ENCODE measurements around the gene MS4A6E.

MS4A6E gene

DNA sequence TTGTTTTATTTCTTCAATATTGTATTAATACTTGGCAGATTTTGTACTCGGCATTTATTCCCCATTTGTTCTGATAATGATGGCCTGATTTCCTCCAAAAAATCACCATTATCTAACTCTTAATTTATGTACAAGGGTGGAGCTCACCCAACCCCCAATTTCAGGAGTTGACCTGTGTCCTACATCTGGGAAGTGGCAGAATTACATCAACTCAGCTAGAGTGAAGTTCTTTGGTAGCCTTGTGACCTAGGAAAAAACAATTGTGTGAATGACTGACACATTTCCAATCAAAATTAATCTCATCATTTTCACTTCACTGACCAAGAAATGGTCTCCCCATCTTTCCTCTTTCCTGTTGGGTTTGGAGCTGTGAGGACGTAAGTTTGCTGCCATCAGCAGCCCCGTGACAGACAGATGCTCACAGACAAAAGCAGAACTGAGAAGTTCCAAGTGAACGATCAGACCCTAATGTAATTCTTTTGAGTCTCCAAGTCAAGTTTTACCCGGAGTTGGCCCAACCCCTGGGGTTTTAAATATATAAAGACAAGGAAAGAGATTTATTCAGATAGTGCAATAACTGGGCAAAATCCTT is 16.6 kb upstream of the MS4A6E start:
- Histone ChIP-seq H3K27me3 (ENCODE audit: insufficient read depth, low read depth, severe bottlenecking) (peaks cover 4% of the 10 kb centered on the region), H3K4me3 (ENCODE audit: low read depth, low read length) (no peak overlapping the region), H3K36me3 (no peaks in the 10 kb centered on the region), H3K27ac (no peak overlapping the region), H3K9me3 (ENCODE audit: severe bottlenecking) (no peaks in the 10 kb centered on the region)
- TF ChIP-seq, protein P1, sequence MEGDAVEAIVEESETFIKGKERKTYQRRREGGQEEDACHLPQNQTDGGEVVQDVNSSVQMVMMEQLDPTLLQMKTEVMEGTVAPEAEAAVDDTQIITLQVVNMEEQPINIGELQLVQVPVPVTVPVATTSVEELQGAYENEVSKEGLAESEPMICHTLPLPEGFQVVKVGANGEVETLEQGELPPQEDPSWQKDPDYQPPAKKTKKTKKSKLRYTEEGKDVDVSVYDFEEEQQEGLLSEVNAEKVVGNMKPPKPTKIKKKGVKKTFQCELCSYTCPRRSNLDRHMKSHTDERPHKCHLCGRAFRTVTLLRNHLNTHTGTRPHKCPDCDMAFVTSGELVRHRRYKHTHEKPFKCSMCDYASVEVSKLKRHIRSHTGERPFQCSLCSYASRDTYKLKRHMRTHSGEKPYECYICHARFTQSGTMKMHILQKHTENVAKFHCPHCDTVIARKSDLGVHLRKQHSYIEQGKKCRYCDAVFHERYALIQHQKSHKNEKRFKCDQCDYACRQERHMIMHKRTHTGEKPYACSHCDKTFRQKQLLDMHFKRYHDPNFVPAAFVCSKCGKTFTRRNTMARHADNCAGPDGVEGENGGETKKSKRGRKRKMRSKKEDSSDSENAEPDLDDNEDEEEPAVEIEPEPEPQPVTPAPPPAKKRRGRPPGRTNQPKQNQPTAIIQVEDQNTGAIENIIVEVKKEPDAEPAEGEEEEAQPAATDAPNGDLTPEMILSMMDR (IDR thresholded peaks at IDR 0.05; ENCODE audit: low read depth, low read length), result no peak
- no peak for DNase-seq

DNA sequence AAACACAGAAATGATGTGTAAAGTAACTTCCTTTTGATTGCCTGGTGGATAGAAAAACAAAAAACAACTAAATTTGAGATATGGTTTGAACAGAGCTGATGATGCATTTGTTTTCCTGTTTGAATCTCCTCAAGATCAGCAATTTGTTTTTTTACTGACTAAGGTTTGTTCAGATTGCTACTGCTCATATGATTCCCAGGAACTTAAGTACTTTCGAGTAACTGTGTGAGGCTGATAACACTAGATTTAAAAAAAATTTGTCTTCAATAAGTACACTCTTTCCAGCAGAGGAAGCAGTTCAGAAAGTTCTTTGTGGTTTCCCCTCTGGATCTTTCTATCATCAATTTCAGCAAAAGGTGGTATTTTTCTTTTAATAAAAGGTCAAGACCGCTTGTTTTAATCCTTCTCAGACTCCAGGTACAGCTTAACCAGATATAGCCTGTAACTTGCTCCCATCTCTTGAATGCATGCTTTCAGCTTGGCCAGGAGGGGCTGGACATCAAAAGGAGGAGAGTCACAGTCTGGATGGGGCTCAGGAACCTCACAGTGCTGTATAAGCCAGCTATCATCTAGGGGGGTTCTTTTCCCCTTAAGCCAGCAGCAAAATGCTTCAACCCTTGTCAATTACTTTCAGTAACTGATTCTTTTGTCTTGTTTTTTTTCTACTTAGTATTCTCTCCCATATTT is 12.3 kb upstream of the MS4A6E start:
- Histone ChIP-seq H3K27ac (no peak overlapping the region), H3K36me3 (no peaks in the 10 kb centered on the region), H3K9me3 (ENCODE audit: severe bottlenecking) (no peaks in the 10 kb centered on the region), H3K27me3 (ENCODE audit: insufficient read depth, low read depth, severe bottlenecking) (peaks cover 7% of the 10 kb centered on the region), H3K4me3 (ENCODE audit: low read depth, low read length) (no peak overlapping the region)
- TF ChIP-seq, protein P1 (IDR thresholded peaks at IDR 0.05; ENCODE audit: low read depth, low read length), result no peak
- DNase-seq, result no peak

DNA sequence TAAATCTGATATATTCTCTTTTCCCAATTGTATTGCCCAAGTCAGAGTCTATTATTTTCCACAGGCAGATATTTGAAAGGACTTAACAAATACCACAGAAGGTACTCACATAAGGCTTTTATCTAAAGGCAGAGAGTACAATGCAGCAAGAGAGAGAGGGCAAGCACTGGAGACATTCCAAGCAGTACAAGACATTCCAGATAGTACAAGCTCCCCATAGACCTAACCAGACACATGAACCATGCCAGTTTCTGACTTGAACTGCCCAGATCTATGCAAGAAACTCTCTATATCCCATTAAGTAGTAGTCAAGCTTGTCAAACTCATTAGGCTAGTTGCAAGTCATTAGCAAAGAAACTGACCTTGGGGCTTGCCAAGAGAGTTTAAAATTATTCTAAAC is 11.2 kb upstream of the MS4A6E start:
- H3K9me3 ChIP-seq (ENCODE audit: severe bottlenecking), result no peaks in the 10 kb centered on the region
- no peak overlapping the region for H3K4me3 ChIP-seq (ENCODE audit: low read depth, low read length)
- peaks cover 3% of the 10 kb centered on the region for H3K27me3 ChIP-seq (ENCODE audit: insufficient read depth, low read depth, severe bottlenecking)
- no peak for DNase-seq
- no peak overlapping the region for H3K27ac ChIP-seq
- TF ChIP-seq, protein P1 (IDR thresholded peaks at IDR 0.05; ENCODE audit: low read depth, low read length), result no peak
- no peaks in the 10 kb centered on the region for H3K36me3 ChIP-seq

DNA sequence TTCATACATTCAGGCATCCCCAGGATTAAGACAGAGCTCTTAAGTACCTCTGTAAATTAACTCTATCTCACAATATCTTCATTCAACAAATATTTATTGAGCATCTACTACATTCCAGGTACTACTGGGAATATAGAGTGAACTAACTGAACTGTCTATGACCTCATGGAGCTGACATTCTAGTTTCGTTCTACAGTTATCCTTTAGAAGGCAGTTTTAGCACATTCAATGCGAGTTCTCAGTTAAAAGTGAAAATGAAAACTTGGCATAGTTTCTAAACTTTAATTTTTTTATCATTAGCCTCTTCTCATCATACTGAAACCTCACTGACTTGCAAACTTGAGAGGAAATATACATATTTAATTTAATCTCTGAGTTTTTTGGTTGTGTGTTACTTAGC is 10.7 kb upstream of the MS4A6E start:
- no peak for DNase-seq
- H3K27me3 ChIP-seq (ENCODE audit: insufficient read depth, low read depth, severe bottlenecking), result peaks cover 3% of the 10 kb centered on the region
- no peaks in the 10 kb centered on the region for H3K9me3 ChIP-seq (ENCODE audit: severe bottlenecking)
- no peaks in the 10 kb centered on the region for H3K36me3 ChIP-seq
- no peak overlapping the region for H3K4me3 ChIP-seq (ENCODE audit: low read depth, low read length)
- H3K27ac ChIP-seq, result no peak overlapping the region
- TF ChIP-seq, protein P1 (IDR thresholded peaks at IDR 0.05; ENCODE audit: low read depth, low read length), result no peak

DNA sequence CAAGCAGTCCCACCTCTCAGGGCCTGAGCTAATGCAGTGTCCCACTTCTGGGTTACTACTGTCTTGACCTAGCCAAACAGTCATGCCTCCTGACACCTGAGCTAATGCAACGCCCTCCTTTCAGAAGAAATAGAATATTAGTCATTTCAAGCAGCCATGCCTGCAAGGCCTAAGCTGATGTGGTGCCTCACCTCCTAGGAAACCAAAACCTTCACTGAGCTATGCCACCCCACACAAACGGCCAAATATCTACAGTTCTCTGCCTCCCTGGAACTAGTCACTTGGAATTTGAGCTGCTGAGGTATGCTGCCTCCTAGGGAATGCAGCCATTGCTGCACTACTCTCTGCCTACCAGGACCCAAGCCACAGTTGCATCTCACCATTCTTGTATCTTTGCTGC is 8.3 kb upstream of the MS4A6E start:
- H3K27ac ChIP-seq, result no peak overlapping the region
- H3K4me3 ChIP-seq (ENCODE audit: low read depth, low read length), result no peak overlapping the region
- no peaks in the 10 kb centered on the region for H3K36me3 ChIP-seq
- no peaks in the 10 kb centered on the region for H3K9me3 ChIP-seq (ENCODE audit: severe bottlenecking)
- TF ChIP-seq, protein P1 (IDR thresholded peaks at IDR 0.05; ENCODE audit: low read depth, low read length), result no peak
- H3K27me3 ChIP-seq (ENCODE audit: insufficient read depth, low read depth, severe bottlenecking), result peaks cover 3% of the 10 kb centered on the region
- no peak for DNase-seq

DNA sequence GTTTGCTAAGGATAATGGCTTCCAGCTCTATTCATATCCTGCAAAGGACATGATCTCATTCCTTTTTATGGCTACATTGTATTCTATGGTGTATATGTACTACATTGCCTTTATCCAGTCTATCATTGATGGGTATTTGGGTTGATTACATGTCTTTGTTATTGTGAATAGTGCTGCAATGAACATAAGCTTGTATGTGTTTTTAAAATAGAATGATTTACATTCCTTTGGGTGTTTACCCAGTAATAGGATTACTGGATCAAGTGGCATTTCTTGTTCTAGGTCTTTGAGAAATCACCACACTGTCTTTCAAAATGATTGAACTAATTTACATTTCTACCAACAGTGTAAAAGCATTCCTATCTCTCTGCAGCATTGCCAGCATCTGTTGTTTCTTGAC is 6.0 kb upstream of the MS4A6E start:
- Histone ChIP-seq H3K4me3 (ENCODE audit: low read depth, low read length) (no peak overlapping the region), H3K27me3 (ENCODE audit: insufficient read depth, low read depth, severe bottlenecking) (peaks cover 3% of the 10 kb centered on the region), H3K9me3 (ENCODE audit: severe bottlenecking) (no peaks in the 10 kb centered on the region), H3K27ac (no peak overlapping the region), H3K36me3 (no peaks in the 10 kb centered on the region)
- DNase-seq, result no peak
- TF ChIP-seq, protein P1 (IDR thresholded peaks at IDR 0.05; ENCODE audit: low read depth, low read length), result no peak

All from WERI-Rb-1 (cell line).